Heart left ventricle (tissue), 16 donors: ENCODE results near the gene PTPDC1. TPM values are rescaled to one million over a fixed set of nuclear protein-coding genes. Genes with fewer than 3 reads are reported as not detected.

Source experiments
- ATAC-seq, 4 donors: fragments of 200-7000 bp; cut with Tn5 transposase; one replicate each; pipeline ENCODE4 v1.9.1; 2020 to 2022; ENCODE audit warnings: moderate library complexity in 4 of 4, mild to moderate bottlenecking in 3 of 4, moderate number of reproducible peaks in 1 of 4
- DNase-seq, 5 donors: peaks; one replicate each; pipeline ENCODE4 v3.0.0-alpha.2; 2020
- H3K27ac ChIP-seq, 12 donors: fragments of 200-600 bp; sonication (generic) in 4 of 12; one replicate each; pipeline versions ENCODE4 v1.5.0 to v1.8.0; 2016 to 2022; ENCODE audit warnings: mild to moderate bottlenecking in 2 of 12
- H3K27me3 ChIP-seq, 9 donors: fragments of 200-600 bp; sonication (generic) in 2 of 9; one replicate each; pipeline versions ENCODE4 v1.5.1 to v1.8.0; 2016 to 2022; ENCODE audit warnings: mild to moderate bottlenecking in 3 of 9
- H3K36me3 ChIP-seq, 9 donors: fragments of 200-600 bp; sonication (generic) in 2 of 9; one replicate each; pipeline versions ENCODE4 v1.5.0 to v1.8.0; 2018 to 2022; ENCODE audit warnings: mild to moderate bottlenecking in 2 of 9
- H3K4me1 ChIP-seq, 12 donors: fragments of 200-600 bp; sonication (generic) in 4 of 12; one replicate each; pipeline versions ENCODE4 v1.5.0 to v1.8.0; 2016 to 2022; ENCODE audit warnings: mild to moderate bottlenecking in 3 of 12
- H3K4me3 ChIP-seq, 12 donors: fragments of 200-600 bp; sonication (generic) in 4 of 12; one replicate each; pipeline versions ENCODE4 v1.5.0 to v1.8.0; 2017 to 2022; ENCODE audit warnings: mild to moderate bottlenecking in 9 of 12, moderate library complexity in 4 of 12
- H3K9me3 ChIP-seq, 12 donors: fragments of 200-600 bp; sonication (generic) in 4 of 12; one replicate each; pipeline versions ENCODE4 v1.5.0 to v1.8.0; 2016 to 2022; ENCODE audit warnings: mild to moderate bottlenecking in 1 of 12
- CTCF ChIP-seq, 12 donors: fragments of 200-600 bp; sonication (generic) in 4 of 12; IDR thresholded peaks; one replicate each; pipeline versions ENCODE4 v1.5.0 to v1.8.0; 2018 to 2022; ENCODE audit warnings: antibody characterized with exemption in 12 of 12, mild to moderate bottlenecking in 5 of 12
- POLR2A ChIP-seq, 2 donors: fragments of 450-650 bp; IDR thresholded peaks; one replicate each; pipeline ENCODE4 v1.6.1; 2017; ENCODE audit warnings: antibody characterized with exemption in 2 of 2, mild to moderate bottlenecking in 2 of 2, moderate library complexity in 2 of 2
- WGBS, 4 donors: extraction: QIAGEN DNeasy Blood & Tissue Kit in 2 of 4; methylation state at CpG; one replicate each; pipeline versions ENCODE4 v1.1.5 to v1.1.7; 2013 to 2018; 5-methylcytosine and 5-hydroxymethylcytosine counted together
- intact Hi-C, 10 donors: fragments of 100-400 bp; cut with DNase I; formaldehyde crosslinking; loops; one replicate each; pipeline versions ENCODE4 v1.11.1 to v1.14.2; 2022
- long read RNA-seq, 3 donors: library from polyadenylated mRNA; unstranded; transcript quantifications; one replicate each; pipeline ENCODE4 v2.0.0, GENCODE V29; 2020 to 2021
- polyA plus RNA-seq, 2 donors: library from polyadenylated mRNA; stranded (reverse); fragments of 200-250 nt; gene quantifications; one replicate each; pipeline ENCODE4 v1.2.3, GENCODE V29; 2013
- total RNA-seq, 9 donors: library from RNA; depleted of rRNA in 2 of 9; stranded (reverse); fragments of >200 nt in 2 of 9; fragmentation: NEBNext Ultra II Directional in 3 of 9; extraction: Animal tissue kit (Norgen Biotek cat#: 25700) in 3 of 9; gene quantifications; one replicate each; pipeline versions ENCODE4 v1.1.0 to v1.2.4, GENCODE V29; 2016 to 2023
- donor health status: ischemic (EF 13 %, LVEDD 7.1; RV severe dilation, severe dysfunction).
- donor health status: healthy with polysubstance abuse.
- donor health status: DM: no; HTN: yes; CAD: no.
- donor health status: DM: no; HTN: no; CAD: no.
- donor health status: ischemic (EF 25% LVEDD 6.9; RV normal size, moderate dysfunction).
- donor health status: ischemic (EF 25% LVEDD 5.7; RV mildly dilated, moderate dysfunction).
- donor health status: healthy.
- donor health status: DM: yes; HTN: yes; CAD: no.
- donor health status: ischemic (EF 35%, LVEDD 5.7; RV mildly dilated, moderate dysfunction).
- donor health status: nonischemic (EF 11% LVEDD 7.7; RV severe dilation, severe dysfunction).
- donor health status: DM: yes; HTN: yes; CAD: no.
- donor health status: PGD.
- donor health status: ischemic (EF 29% LVEDD 5.4; RV normal size, mild dysfunction).
- donor health status: nonischemic (EF 23%, LVEDD 6.1; RV moderate dilation, normal function).

Gene PTPDC1
- total RNA-seq (10 to 100 TPM in 3 of 9 donors, 1 to 10 TPM in 6; 6.4 to 12.3 (median 9.5) TPM), polyA plus RNA-seq (1 to 10 TPM; 6.0 to 7.9 TPM)
- long read RNA-seq, donor 1, full-length matches to known transcripts = 1 of 3 reads
- long read RNA-seq, donor 1, partial matches to known transcripts = 0 of 3 reads
- long read RNA-seq, donor 1, other reads (novel, unspliced or antisense) = 2 of 3 reads
- long read RNA-seq, donor 2, partial matches to known transcripts = 2 of 8 reads
- long read RNA-seq, donor 2, other reads (novel, unspliced or antisense) = 6 of 8 reads
- long read RNA-seq, donor 3, full-length matches to known transcripts = 4 of 10 reads
- long read RNA-seq, donor 3, partial matches to known transcripts = 1 of 10 reads
- long read RNA-seq, donor 3, other reads (novel, unspliced or antisense) = 5 of 10 reads

GRCh38 chr9:94084314-94084713 lies at the start of gene PTPDC1:
Gene PTPDC1 (plus strand): TSS chr9:94084464. CDS start chr9:94084531, 67 bp downstream.
- Histone ChIP-seq H3K4me3 (peak within 1 kb of the TSS in 5 of 12 donors; percentile 16 to 43 (median 26)), H3K27ac (peak within 1 kb of the TSS in 9 of 12 donors; percentile 15 to 76 (median 53)), H3K27me3 (no peaks in the 10 kb centered on the region), H3K36me3 (peaks cover 0 to 18% (median 3%) of the 10 kb centered on the region in 9 donors), H3K4me1 (peaks cover 0 to 45% (median 31%) of the 10 kb centered on the region in 12 donors), H3K9me3 (no peaks in the 10 kb centered on the region)
- ATAC-seq (peak in 3 of 4 donors; percentile 42 to 54 (median 52)), DNase-seq (peak in 1 of 5 donors; percentile 21)
- no peak for TF ChIP-seq POLR2A (IDR thresholded peaks at IDR 0.05)
- TF ChIP-seq CTCF (IDR thresholded peaks at IDR 0.05) = no peak
- 70 to 78% (median 73%) methylated on average over 10 to 14 of the region's 14 CpGs for WGBS, 4 donors
- intact Hi-C loops = loop anchor here in 6 of 10 donors (5.0 to 10.0 kb wide), 7 partner anchors 48 to 128 kb away; no protein-coding TSS in a partner anchor

- Histone ChIP-seq H3K27ac (no peak overlapping the region), H3K9me3 (peaks cover 0 to 4% (median 0%) of the 10 kb centered on the region in 12 donors), H3K4me3 (no peak overlapping the region), H3K27me3 (no peaks in the 10 kb centered on the region), H3K4me1 (peaks cover 0 to 22% (median 14%) of the 10 kb centered on the region in 12 donors), H3K36me3 (peaks cover 0 to 6% (median 0%) of the 10 kb centered on the region in 9 donors)
- ATAC-seq = no peak
- intact Hi-C loops = loop anchor here in 1 of 10 donors (5.0 kb wide), 1 partner anchor 133 kb away; no protein-coding TSS in a partner anchor
- DNase-seq = no peak
- TF ChIP-seq POLR2A (IDR thresholded peaks at IDR 0.05) (no peak), CTCF (IDR thresholded peaks at IDR 0.05) (no peak)
These were observed 49.8 kb upstream of the PTPDC1 start for GRCh38 chr9:94034511-94034910.

GRCh38 chr9:94039786-94040185 lies 44.5 kb upstream of the PTPDC1 start:
- no peak for DNase-seq
- Histone ChIP-seq H3K27ac (no peak overlapping the region), H3K4me1 (peaks cover 0 to 12% (median 0%) of the 10 kb centered on the region in 12 donors), H3K4me3 (no peak overlapping the region), H3K36me3 (peaks cover 0 to 6% (median 0%) of the 10 kb centered on the region in 9 donors), H3K27me3 (no peaks in the 10 kb centered on the region), H3K9me3 (peaks cover 0 to 4% (median 0%) of the 10 kb centered on the region in 12 donors)
- TF ChIP-seq POLR2A (IDR thresholded peaks at IDR 0.05) (no peak), CTCF (IDR thresholded peaks at IDR 0.05) (no peak)
- intact Hi-C loops = no loop called here
- no peak for ATAC-seq
